Testis (tissue), 2 donors: ENCODE measurements around the gene SH3YL1.

Experiments
- POLR2A ChIP-seq: fragments of 450-650 bp; IDR thresholded peaks from one replicate; pipeline ENCODE4 v1.6.1; 2017; ENCODE audit warnings: antibody characterized with exemption, mild to moderate bottlenecking, moderate library complexity
- TF ChIP-seq, protein P1 (sequence below), 3 experiments: fragments of 450-650 bp in 2 of 3; fragments of 200-600 bp in 1 of 3; sonication (generic) in 1 of 3; IDR thresholded peaks; one replicate each; pipeline ENCODE4 v1.5.1; 2016 to 2019; ENCODE audit warnings: antibody characterized with exemption in 3 of 3, mild to moderate bottlenecking in 2 of 3, moderate library complexity in 1 of 3

DNA sequence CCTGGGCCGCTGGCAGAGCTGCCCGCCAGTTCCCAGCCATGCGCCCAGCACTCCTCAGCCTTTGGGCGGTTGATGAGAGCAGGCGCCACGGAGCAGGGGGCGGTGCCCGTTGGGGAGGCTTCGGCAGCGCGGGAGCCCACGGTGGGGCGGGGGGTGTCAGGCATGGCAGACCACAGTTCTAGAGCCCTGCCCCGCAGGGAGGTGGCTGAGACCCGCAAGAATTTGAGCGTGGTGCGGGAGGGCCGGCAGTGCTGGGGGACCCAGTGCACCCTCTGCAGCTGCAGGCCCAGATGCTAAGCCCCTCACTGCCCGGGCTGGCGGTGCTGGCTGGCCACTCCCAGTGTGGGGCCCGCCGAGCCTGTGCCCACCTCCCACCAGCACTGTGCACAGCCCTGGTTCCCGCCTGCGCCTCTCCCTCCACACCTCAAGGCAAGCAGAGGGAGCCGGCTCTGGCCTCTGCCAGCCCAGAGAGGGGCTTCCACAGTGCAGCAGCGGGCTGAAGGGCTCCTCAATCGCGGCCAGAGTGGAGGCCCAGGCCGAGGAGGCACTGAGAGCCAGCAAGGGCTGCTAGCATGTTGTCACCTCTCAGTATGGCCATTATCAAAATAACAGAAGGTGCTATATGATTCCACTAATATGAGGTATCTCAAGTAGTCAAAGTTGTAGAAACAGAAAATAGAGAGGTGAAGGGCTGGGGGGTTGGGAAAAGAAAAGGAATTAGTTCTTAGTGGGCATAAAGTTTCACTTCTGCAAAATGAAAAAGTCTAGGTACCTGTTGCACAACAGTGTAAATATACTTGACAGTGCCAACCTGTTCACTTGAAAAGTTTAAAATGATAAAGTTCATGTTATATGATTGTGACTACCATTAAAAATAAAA lies 72.3 kb downstream of the SH3YL1 start:
- TF ChIP-seq, protein P1, sequence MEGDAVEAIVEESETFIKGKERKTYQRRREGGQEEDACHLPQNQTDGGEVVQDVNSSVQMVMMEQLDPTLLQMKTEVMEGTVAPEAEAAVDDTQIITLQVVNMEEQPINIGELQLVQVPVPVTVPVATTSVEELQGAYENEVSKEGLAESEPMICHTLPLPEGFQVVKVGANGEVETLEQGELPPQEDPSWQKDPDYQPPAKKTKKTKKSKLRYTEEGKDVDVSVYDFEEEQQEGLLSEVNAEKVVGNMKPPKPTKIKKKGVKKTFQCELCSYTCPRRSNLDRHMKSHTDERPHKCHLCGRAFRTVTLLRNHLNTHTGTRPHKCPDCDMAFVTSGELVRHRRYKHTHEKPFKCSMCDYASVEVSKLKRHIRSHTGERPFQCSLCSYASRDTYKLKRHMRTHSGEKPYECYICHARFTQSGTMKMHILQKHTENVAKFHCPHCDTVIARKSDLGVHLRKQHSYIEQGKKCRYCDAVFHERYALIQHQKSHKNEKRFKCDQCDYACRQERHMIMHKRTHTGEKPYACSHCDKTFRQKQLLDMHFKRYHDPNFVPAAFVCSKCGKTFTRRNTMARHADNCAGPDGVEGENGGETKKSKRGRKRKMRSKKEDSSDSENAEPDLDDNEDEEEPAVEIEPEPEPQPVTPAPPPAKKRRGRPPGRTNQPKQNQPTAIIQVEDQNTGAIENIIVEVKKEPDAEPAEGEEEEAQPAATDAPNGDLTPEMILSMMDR (IDR thresholded peaks at IDR 0.05), result no peak
- no peak for TF ChIP-seq POLR2A
